T-cell (primary cell): Measurements from ENCODE around the gene SIKE1. TPM values are rescaled to one million over a fixed set of nuclear protein-coding genes. Genes with fewer than 3 reads are reported as not detected.
A peak's percentile ranks its signal among the peaks of the same experiment; 100 is the strongest.
"Not testable (repeated sequence)": the region's sequence is repeated elsewhere in the genome, so short reads cannot be mapped to it uniquely, and the experiment has no call there.

Experiments
- ATAC-seq, 4 experiments: fragments of 200-7000 bp in 3 of 4; fragments of 150-1000 bp in 1 of 4; cut with Tn5 transposase; replicated peaks in 1 of 4; 1 replicate in 3 of 4; 2 replicates in 1 of 4; pipeline ENCODE4 v1.10.0; 2021; ENCODE audit warnings: moderate library complexity in 3 of 4, mild to moderate bottlenecking in 2 of 4, moderate number of reproducible peaks in 1 of 4
- CTCF ChIA-PET, 2 donors: fragments of 300-600 bp; sonication (Branson Sonifier 250); formaldehyde crosslinking; loops; one replicate each; lab custom pipeline; 2022; ENCODE audit warnings: antibody characterized with exemption in 2 of 2; lab: Charles Lee
- POLR2A ChIA-PET, 2 donors: fragments of 300-600 bp; sonication (Branson Sonifier 250); formaldehyde crosslinking; loops; one replicate each; lab custom pipeline; 2022; ENCODE audit warnings: antibody characterized with exemption in 2 of 2; lab: Charles Lee
- DNase-seq, 35 experiments: peaks; one replicate each; pipeline versions ENCODE4 v3.0.0 to v3.0.0-alpha.2; 2013 to 2023
- H3K27ac ChIP-seq: one replicate; pipeline ENCODE4 v1.5.1; 2013; ENCODE audit warnings: low read length
- H3K27me3 ChIP-seq, 2 experiments: replicated peaks in 1 of 2; 1 replicate in 1 of 2; 2 replicates in 1 of 2; pipeline versions ENCODE4 v1.6.1 to v1.7.0; 2013; ENCODE audit warnings: low read length in 1 of 2, mixed read lengths in 1 of 2; ENCODE audit not compliant: control insufficient read depth in 2 of 2, insufficient read depth in 2 of 2; ENCODE audit errors: extremely low read depth in 1 of 2
- H3K36me3 ChIP-seq, 2 donors: 1 replicate in 1 of 2; 2 replicates in 1 of 2; pipeline versions ENCODE4 v1.6.1 to v1.7.0; 2013; ENCODE audit warnings: low read length in 1 of 2; ENCODE audit not compliant: control insufficient read depth in 2 of 2, insufficient read depth in 1 of 2; ENCODE audit errors: extremely low read depth in 1 of 2
- H3K4me1 ChIP-seq, 2 experiments: 1 replicate in 1 of 2; 2 replicates in 1 of 2; pipeline versions ENCODE4 v1.6.1 to v1.7.0; 2013; ENCODE audit warnings: low read length in 2 of 2, mixed read lengths in 1 of 2; ENCODE audit not compliant: insufficient read depth in 2 of 2, control insufficient read depth in 1 of 2; ENCODE audit errors: extremely low read depth in 1 of 2
- H3K4me3 ChIP-seq, 2 donors: 1 replicate in 1 of 2; 2 replicates in 1 of 2; pipeline versions ENCODE4 v1.5.1 to v1.7.0; 2013; ENCODE audit warnings: mild to moderate bottlenecking in 2 of 2, low read length in 1 of 2, moderate library complexity in 1 of 2; ENCODE audit not compliant: control insufficient read depth in 1 of 2; ENCODE audit errors: extremely low read depth in 1 of 2
- H3K9me3 ChIP-seq: 2 replicates; pipeline ENCODE4 v1.7.0; 2013
- H3K27ac Mint-ChIP-seq, 2 donors: one replicate each; pipeline ENCODE4 v1.8.0; 2020 to 2021; ENCODE audit warnings: mild to moderate bottlenecking in 2 of 2, mixed read lengths in 2 of 2
- H3K27me3 Mint-ChIP-seq, 2 donors: one replicate each; pipeline ENCODE4 v1.8.0; 2021 to 2022; ENCODE audit warnings: mixed read lengths in 2 of 2
- H3K36me3 Mint-ChIP-seq: one replicate; pipeline ENCODE4 v1.8.0; 2021; ENCODE audit warnings: mixed read lengths
- H3K4me1 Mint-ChIP-seq, 3 donors: one replicate each; pipeline ENCODE4 v1.8.0; 2020 to 2022; ENCODE audit warnings: mixed read lengths in 3 of 3, mild to moderate bottlenecking in 1 of 3
- H3K4me3 Mint-ChIP-seq, 3 donors: one replicate each; pipeline ENCODE4 v1.8.0; 2020 to 2022; ENCODE audit warnings: mild to moderate bottlenecking in 3 of 3, mixed read lengths in 3 of 3, moderate library complexity in 3 of 3
- H3K9me3 Mint-ChIP-seq, 3 donors: one replicate each; pipeline ENCODE4 v1.8.0; 2020 to 2022; ENCODE audit warnings: mixed read lengths in 3 of 3
- WGBS: methylation state at CpG from one replicate; pipeline ENCODE4 v1.1.5; 2013; ENCODE audit warnings: missing lambda C conversion rate; ENCODE audit not compliant: insufficient coverage; 5-methylcytosine and 5-hydroxymethylcytosine counted together
- total RNA-seq, 35 experiments: library from RNA in 6 of 35; stranded (reverse) in 6 of 35; fragments of 120-200 nt in 1 of 35; gene quantifications; one replicate each; pipeline versions ENCODE4 v1.2.1 to v1.2.4 and lab custom pipeline; 2013 to 2026

Gene SIKE1
- total RNA-seq, 5 donors from 2014 or later (not counting 1 experiment from before 2014, with no cell fraction given) = 46.4 to 51.2 (median 49.0) TPM

DNA sequence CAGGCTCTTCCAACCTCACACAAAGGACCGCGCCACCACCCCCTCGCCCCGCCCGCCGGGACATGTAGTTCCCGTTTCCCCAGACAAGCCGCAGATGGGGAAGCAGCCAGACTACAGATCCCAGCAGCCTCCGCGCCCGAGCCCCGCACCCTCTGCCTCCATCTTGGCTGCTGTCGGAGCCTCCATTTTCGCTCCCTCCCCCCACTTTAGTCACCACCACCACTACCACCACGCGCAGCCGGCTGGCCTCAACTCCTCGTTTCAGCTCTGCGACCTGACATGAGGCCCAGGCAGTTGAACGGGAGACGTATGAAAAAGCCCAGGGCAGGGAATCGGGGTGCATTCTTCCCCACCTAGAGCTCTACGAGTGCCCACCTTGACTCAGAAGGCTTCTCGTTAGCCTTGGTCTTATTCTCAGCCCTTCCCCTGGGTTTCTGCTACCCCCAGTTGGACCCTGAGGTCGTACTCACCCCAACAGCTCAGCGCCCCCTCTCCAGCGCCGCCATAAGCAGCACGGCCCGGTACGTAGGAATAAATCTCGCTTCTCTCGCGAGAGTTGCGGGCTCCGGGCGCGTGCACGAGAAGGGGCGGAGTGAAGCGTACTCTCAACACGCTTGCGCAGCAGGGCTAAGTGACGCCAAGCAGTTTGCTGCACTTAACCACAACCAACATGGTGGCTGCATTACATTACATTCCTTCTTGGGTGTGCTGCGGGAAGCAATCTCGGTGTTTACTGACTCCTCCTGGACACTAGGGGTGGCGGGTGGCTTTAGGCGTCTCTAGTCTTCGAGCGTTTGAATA is 22.8 kb downstream of the SIKE1 start, which contains the start of gene CSDE1:
Gene CSDE1 (minus strand): TSS at position 530 of the 801 bp plus-strand sequence. CDS start 18,094 bp downstream, outside the sequence.
- ATAC-seq (peak; percentile 88 to 91 (median 90)), DNase-seq (peak; percentile 93 to 99 (median 97))
- 0% methylated on average over 34 of the region's 50 CpGs for WGBS
- H3K4me3 ChIP-seq = peak within 1 kb of the TSS; percentile 99 to 100
- H3K36me3 ChIP-seq = no peaks in the 10 kb centered on the region
- Mint-ChIP-seq H3K27ac (peak within 1 kb of the TSS; percentile 99), H3K4me3 (peak within 1 kb of the TSS; percentile 99 to 100 (median 99)), H3K27me3 (no peaks in the 10 kb centered on the region), H3K9me3 (no peaks in the 10 kb centered on the region), H3K4me1 (peaks cover 50 to 57% (median 54%) of the 10 kb centered on the region in 3 donors), H3K36me3 (peaks cover 3% of the 10 kb centered on the region)
- H3K27ac ChIP-seq = peak within 1 kb of the TSS; percentile 100
- CTCF ChIA-PET = interaction anchor here in 1 of 2 donors (2.0 kb wide), 1 partner anchor 23 kb away, joined by 6 read pairs; the partner anchor contains the start of gene SIKE1
- no peaks in the 10 kb centered on the region for H3K9me3 ChIP-seq
- POLR2A ChIA-PET = interaction anchor here in 1 of 2 donors (0.7 to 1.2 kb wide), 5 partner anchors 23 to 945 kb away, joined by 3 to 4 read pairs (median 3); partner anchors contain the start of genes RSBN1 and SIKE1
- H3K27me3 ChIP-seq = no peaks in the 10 kb centered on the region
- H3K4me1 ChIP-seq = peaks cover 27 to 40% of the 10 kb centered on the region in 2 experiments

DNA sequence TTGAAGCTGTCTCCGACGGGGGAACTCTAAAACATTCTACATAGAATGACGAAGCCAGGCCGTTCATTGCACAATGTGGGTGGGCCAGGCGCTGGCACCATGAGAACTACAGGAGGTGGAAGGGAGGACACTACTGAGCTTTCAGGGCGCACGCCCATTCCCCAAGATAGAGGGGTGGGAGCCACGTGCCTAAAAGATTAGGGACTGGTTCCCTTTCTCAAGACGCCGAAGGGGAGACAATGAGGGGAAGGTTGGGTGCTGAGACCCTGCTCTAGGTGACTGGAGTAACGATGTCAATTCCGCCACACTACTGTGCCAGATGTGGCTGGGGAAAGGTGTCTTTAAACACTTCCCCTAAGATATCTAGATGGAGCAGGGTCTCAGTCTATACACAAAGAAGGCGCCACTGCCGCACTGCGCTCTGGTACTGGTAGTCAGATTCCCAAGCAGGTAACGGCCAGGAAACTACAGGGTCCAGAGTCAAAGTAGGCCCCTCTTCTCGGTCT is 23.5 kb downstream of the SIKE1 start:
- Histone ChIP-seq H3K9me3 (no peaks in the 10 kb centered on the region), H3K27me3 (no peaks in the 10 kb centered on the region), H3K36me3 (peaks cover 0 to 5% of the 10 kb centered on the region in 2 donors), H3K27ac (peak overlapping the region; percentile 100), H3K4me3 (peak overlapping the region; percentile 99 to 100), H3K4me1 (peaks cover 34 to 46% of the 10 kb centered on the region in 2 experiments)
- Mint-ChIP-seq H3K9me3 (no peaks in the 10 kb centered on the region), H3K27me3 (no peaks in the 10 kb centered on the region), H3K4me3 (peak overlapping the region; percentile 99 to 100 (median 99)), H3K27ac (peak overlapping the region; percentile 99), H3K36me3 (peaks cover 5% of the 10 kb centered on the region), H3K4me1 (peaks cover 56 to 63% (median 61%) of the 10 kb centered on the region in 3 donors)
- ATAC-seq = no peak
- WGBS = under 1% methylated on average over 13 of the region's 17 CpGs
- peak in 7 of 35 experiments; percentile 3 to 16 (median 8) for DNase-seq
- ChIA-PET POLR2A (interaction anchor here in 1 of 2 donors (0.6 to 1.2 kb wide), 6 partner anchors 23 to 945 kb away, joined by 3 to 16 read pairs (median 3); partner anchors contain the start of genes RSBN1 and SIKE1), CTCF (interaction anchor here in 1 of 2 donors (2.0 kb wide), 1 partner anchor 24 kb away, joined by 6 read pairs; the partner anchor contains the start of gene SIKE1)

DNA sequence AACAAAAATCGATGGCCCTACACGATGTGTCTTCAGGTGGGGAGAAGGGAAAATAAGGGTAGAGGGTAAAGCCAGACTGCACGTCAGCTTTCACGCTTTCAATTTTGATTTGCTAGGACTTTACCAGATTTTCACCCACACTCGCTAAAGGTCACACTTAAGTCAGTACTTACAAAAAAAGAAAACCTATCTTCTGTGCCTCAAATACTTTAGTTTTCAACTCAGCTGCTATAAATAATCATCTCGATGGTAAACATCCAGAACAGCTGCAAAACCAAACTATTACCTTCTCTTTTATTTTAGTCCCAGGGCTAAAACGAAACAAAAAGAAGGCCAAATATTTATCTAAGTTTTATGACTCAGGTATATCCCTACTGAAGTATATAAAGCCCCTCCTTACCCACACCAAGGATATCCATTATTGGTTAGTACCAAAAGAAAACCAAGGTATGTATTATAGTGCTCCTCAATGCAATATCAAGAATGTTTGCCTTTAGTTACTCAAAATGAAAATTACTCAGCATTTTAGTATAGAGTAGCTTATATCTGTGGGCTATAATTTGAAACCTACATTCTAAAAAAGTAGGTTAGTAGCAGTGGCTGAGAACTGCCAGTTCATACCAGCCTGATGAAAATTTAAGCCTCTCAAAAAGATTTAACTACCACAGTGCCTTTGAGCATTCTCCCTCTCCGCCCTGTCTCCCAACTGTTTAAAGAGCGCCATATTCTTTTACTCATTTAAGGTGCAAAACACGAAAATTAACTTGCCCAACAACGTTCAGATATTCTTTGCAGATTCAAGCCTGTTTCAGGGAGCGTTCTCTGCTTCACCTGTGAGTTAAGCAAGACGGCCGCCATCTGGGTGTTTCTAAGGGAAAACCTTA is 24.2 kb downstream of the SIKE1 start:
- DNase-seq (peak in 1 of 35 experiments; percentile 42), ATAC-seq (no peak)
- H3K4me3 Mint-ChIP-seq = peak overlapping the region; percentile 99 to 100 (median 99)
- H3K27me3 ChIP-seq = no peaks in the 10 kb centered on the region
- WGBS = 18% methylated on average over 8 of the region's 14 CpGs
- no peaks in the 10 kb centered on the region for H3K9me3 Mint-ChIP-seq
- peaks cover 5% of the 10 kb centered on the region for H3K36me3 Mint-ChIP-seq
- H3K4me1 Mint-ChIP-seq = peaks cover 64 to 71% (median 68%) of the 10 kb centered on the region in 3 donors
- H3K9me3 ChIP-seq = no peaks in the 10 kb centered on the region
- peaks cover 0 to 5% of the 10 kb centered on the region in 2 donors for H3K36me3 ChIP-seq
- peak overlapping the region; percentile 100 for H3K27ac ChIP-seq
- H3K27me3 Mint-ChIP-seq = no peaks in the 10 kb centered on the region
- peaks cover 38 to 51% of the 10 kb centered on the region in 2 experiments for H3K4me1 ChIP-seq
- peak overlapping the region; percentile 99 to 100 for H3K4me3 ChIP-seq
- ChIA-PET CTCF (interaction anchor here in 1 of 2 donors (2.0 kb wide), 1 partner anchor 24 kb away, joined by 6 read pairs; the partner anchor contains the start of gene SIKE1), POLR2A (interaction anchor here in 1 of 2 donors (0.6 to 1.5 kb wide), 3 partner anchors 11 to 944 kb away, joined by 3 to 16 read pairs (median 5); partner anchors contain the start of gene RSBN1)
- H3K27ac Mint-ChIP-seq = peak overlapping the region; percentile 99

DNA sequence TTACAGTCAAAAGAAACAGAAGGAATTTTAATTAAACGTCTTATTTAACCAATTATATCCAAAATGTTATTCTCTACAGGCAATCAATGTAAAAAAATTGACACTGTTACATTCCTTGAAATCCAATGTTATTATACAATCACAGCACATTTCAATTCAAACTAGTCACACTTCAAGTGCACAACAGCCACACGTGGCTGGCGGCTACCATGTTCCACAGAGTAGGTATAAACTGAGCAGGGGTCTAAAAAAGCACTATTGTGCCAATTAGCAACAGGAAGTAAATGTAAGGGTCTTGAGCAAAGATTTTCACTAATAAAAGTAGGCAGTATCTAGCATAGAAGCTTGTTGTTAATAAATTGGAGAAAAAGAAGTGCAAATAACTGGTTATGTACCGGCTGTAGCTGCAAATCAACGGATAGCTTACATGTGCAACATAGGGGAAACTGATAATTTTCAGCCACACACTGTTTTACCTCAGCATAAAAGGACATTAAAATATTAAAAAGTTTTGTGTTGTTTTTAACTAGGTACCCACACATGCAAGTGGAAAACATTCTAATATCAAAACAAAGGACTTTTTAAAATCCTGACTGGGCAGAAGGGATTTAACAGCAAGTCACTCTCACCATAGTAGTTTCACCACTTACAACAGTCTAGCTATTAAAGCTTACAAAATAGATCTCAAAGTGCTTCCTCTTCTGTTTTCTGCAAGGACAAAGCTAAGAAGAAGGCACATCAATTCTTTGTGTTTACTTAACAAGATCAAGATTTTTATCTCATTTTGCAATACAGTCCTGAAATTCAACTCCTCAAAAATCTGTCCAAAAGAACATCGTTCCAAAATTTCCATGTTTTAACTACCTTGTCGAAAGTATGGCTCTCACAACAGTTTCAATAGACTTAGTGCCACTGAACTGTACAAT is 25.2 kb downstream of the SIKE1 start:
- Mint-ChIP-seq H3K27me3 (no peaks in the 10 kb centered on the region), H3K4me3 (peak overlapping the region; percentile 99 to 100 (median 99)), H3K4me1 (peaks cover 74 to 81% (median 78%) of the 10 kb centered on the region in 3 donors), H3K36me3 (peaks cover 7% of the 10 kb centered on the region), H3K9me3 (no peaks in the 10 kb centered on the region), H3K27ac (peak overlapping the region; percentile 99)
- peak overlapping the region; percentile 100 for H3K27ac ChIP-seq
- no peaks in the 10 kb centered on the region for H3K9me3 ChIP-seq
- 43% methylated on average over 1 of the region's 7 CpGs for WGBS
- H3K4me1 ChIP-seq = peaks cover 38 to 59% of the 10 kb centered on the region in 2 experiments
- DNase-seq = no peak
- H3K36me3 ChIP-seq = peaks cover 0 to 5% of the 10 kb centered on the region in 2 donors
- no peaks in the 10 kb centered on the region for H3K27me3 ChIP-seq
- H3K4me3 ChIP-seq = no peak overlapping the region
- CTCF ChIA-PET = no interaction called here
- no peak for ATAC-seq
- POLR2A ChIA-PET = interaction anchor here (0.7 to 1.5 kb wide), 4 partner anchors 10 to 943 kb away, joined by 3 to 5 read pairs (median 3); partner anchors contain the start of gene RSBN1 (in 1 of the 2)

DNA sequence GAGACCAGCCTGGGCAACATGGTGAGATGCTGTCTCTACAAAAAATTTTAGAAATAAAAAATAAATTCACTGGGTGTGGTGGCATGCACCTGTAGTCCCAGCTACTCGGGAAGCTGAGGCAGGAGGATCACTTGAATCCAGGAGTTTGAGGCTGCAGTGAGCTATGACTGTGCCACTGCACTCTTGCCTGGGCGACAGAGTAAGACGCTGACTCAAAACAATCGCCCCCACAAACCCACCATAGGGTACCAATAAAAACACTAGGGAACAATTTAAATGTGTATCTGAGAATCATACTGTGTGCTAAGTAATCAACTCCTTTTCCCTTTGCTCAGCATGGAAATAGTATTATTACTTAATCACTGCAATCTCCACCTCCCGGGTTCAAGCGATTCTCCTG is 26.8 kb downstream of the SIKE1 start:
- H3K27ac ChIP-seq, ATAC-seq, H3K27me3 Mint-ChIP-seq, H3K9me3 ChIP-seq, DNase-seq, H3K9me3 Mint-ChIP-seq, H3K27me3 ChIP-seq, CTCF ChIA-PET: not testable (repeated sequence)
- Histone ChIP-seq H3K4me1 (peaks cover 38 to 68% of the 10 kb centered on the region in 2 experiments), H3K4me3 (peak overlapping the region in 1 of 2 donors; percentile 25), H3K36me3 (peaks cover 0 to 18% of the 10 kb centered on the region in 2 donors)
- H3K4me1 Mint-ChIP-seq = peaks cover 88 to 96% (median 91%) of the 10 kb centered on the region in 3 donors
- POLR2A ChIA-PET = interaction anchor here in 1 of 2 donors (0.5 kb wide), 1 partner anchor 32 kb away, joined by 6 read pairs; no protein-coding TSS in a partner anchor
- H3K36me3 Mint-ChIP-seq = peaks cover 22% of the 10 kb centered on the region
- H3K27ac Mint-ChIP-seq = peak overlapping the region; percentile 88 to 99
- H3K4me3 Mint-ChIP-seq = peak overlapping the region; percentile 79 to 100 (median 99)
- 30% methylated on average over 1 of the region's 6 CpGs for WGBS
